Esophagus squamous epithelium (tissue), 4 donors: ENCODE data around the gene SPATA33.

Experiments
- POLR2A ChIP-seq, 4 donors: fragments of 450-650 bp; IDR thresholded peaks; one replicate each; pipeline ENCODE4 v1.6.1; 2017; ENCODE audit warnings: antibody characterized with exemption in 4 of 4, mild to moderate bottlenecking in 4 of 4, moderate library complexity in 3 of 4
- TF ChIP-seq, protein P1 (sequence below), 6 experiments: fragments of 450-650 bp in 4 of 6; fragments of 200-600 bp in 2 of 6; sonication (generic) in 2 of 6; IDR thresholded peaks; one replicate each; pipeline ENCODE4 v1.5.1; 2016 to 2019; ENCODE audit warnings: antibody characterized with exemption in 6 of 6, mild to moderate bottlenecking in 4 of 6, moderate library complexity in 4 of 6

DNA sequence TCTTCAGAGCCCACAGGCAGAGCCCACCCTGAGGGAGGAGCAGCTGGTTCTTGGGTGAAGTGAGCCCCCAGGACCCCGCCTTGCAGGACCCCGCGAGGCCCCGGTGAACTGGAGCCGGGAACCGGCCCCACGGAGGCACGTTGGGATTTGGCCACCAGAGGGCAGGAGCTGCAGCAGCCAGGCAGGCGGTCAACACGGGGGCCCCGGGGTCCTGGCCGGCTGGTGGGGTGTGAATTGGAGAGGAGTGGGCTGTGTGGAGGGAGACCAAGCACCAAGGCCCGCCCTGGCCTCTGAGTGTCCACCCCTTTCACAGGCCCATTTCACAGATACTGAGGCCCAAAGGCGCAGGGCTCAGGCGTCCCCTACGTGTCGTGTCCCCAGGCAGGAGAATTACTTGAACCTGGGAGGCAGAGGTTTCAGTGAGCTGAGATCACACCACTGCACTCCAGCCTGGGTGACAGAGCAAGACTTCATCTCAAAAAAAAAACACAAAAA, 42.0 kb upstream of the SPATA33 start:
- TF ChIP-seq POLR2A (IDR thresholded peaks at IDR 0.05), result no peak
- TF ChIP-seq, protein P1, sequence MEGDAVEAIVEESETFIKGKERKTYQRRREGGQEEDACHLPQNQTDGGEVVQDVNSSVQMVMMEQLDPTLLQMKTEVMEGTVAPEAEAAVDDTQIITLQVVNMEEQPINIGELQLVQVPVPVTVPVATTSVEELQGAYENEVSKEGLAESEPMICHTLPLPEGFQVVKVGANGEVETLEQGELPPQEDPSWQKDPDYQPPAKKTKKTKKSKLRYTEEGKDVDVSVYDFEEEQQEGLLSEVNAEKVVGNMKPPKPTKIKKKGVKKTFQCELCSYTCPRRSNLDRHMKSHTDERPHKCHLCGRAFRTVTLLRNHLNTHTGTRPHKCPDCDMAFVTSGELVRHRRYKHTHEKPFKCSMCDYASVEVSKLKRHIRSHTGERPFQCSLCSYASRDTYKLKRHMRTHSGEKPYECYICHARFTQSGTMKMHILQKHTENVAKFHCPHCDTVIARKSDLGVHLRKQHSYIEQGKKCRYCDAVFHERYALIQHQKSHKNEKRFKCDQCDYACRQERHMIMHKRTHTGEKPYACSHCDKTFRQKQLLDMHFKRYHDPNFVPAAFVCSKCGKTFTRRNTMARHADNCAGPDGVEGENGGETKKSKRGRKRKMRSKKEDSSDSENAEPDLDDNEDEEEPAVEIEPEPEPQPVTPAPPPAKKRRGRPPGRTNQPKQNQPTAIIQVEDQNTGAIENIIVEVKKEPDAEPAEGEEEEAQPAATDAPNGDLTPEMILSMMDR (IDR thresholded peaks at IDR 0.05), result peak; percentile 31 to 71 (median 47)
